GM12874 (cell line): Measurements from ENCODE around the gene SHB.

Source experiments
- TF ChIP-seq, protein P1 (sequence below): IDR thresholded peaks from 2 replicates; pipeline ENCODE4 v1.5.1; 2011; ENCODE audit warnings: low read depth, mild to moderate bottlenecking, control low read depth, low read length, moderate library complexity; ENCODE audit not compliant: insufficient read depth

The SHB gene

GRCh38 chr9:38010918-38011704, 57.9 kb downstream of the SHB start:
- TF ChIP-seq, protein P1, sequence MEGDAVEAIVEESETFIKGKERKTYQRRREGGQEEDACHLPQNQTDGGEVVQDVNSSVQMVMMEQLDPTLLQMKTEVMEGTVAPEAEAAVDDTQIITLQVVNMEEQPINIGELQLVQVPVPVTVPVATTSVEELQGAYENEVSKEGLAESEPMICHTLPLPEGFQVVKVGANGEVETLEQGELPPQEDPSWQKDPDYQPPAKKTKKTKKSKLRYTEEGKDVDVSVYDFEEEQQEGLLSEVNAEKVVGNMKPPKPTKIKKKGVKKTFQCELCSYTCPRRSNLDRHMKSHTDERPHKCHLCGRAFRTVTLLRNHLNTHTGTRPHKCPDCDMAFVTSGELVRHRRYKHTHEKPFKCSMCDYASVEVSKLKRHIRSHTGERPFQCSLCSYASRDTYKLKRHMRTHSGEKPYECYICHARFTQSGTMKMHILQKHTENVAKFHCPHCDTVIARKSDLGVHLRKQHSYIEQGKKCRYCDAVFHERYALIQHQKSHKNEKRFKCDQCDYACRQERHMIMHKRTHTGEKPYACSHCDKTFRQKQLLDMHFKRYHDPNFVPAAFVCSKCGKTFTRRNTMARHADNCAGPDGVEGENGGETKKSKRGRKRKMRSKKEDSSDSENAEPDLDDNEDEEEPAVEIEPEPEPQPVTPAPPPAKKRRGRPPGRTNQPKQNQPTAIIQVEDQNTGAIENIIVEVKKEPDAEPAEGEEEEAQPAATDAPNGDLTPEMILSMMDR, result no peak

DNA sequence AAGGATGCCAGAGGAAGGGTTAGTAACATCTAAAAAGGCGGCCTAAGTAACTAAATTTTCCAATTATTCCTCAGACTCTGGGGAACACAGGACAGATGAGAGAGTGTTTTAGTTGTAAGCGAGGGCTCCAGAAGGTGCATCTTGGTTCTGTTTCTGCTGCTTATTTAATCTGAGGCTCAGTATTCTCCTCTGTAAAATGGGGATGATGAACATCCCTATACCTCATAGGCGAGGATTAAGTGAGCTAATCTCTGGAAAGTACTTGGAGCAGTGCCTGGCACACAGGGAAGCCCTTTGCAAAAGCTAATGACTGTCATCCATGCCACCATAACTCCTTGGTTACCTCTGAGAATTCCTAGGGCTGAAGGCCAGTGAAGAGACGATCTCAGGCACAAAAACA, 59.0 kb downstream of the SHB start:
- TF ChIP-seq, protein P1, result no peak

GRCh38 chr9:38009035-38009501, 60.0 kb downstream of the SHB start:
- TF ChIP-seq, protein P1, result no peak

DNA sequence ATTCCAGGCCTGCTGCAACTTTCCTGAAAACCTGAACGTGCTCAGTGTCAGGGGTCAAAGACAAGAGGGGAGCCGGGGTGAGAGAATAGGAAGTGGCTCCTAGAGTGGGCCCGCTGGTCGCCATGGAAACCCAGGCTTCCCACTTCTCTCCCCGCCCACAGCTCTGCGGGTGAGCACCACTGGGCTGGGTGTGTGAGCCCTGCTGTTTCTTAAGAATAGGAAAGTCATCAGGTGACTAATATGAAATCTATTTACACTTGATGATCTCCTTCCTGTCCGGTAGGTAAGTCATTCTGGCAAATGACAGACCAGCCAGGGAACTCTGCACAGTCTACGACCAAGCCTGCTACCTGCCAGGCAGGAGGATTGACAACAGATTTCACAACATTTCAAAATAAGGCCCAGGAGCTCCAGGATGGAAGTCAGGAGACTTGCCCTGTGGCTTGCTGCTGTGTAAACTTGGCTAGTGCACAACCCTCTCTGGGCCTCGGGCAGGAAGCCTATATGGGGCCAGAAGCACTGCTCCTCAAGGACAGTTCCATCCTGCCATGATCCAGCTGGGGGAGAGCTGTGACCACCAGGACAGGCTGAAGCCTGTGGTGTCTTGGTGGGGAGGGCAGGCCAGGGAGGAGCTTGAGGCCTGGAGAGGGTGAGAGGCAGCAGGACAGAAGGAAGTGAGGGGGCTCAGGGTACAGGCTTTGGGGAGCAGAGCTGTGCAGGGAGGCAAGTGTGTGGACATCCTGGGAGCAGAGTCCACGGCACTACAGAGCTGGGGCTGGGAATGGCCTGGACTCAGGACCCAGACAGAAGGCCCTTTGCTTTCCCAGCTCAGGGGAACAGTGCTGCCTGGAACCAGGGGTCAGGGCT, 60.6 kb downstream of the SHB start:
- TF ChIP-seq, protein P1, result no peak

GRCh38 chr9:38007016-38007415, 62.0 kb downstream of the SHB start:
- TF ChIP-seq, protein P1, result no peak

DNA sequence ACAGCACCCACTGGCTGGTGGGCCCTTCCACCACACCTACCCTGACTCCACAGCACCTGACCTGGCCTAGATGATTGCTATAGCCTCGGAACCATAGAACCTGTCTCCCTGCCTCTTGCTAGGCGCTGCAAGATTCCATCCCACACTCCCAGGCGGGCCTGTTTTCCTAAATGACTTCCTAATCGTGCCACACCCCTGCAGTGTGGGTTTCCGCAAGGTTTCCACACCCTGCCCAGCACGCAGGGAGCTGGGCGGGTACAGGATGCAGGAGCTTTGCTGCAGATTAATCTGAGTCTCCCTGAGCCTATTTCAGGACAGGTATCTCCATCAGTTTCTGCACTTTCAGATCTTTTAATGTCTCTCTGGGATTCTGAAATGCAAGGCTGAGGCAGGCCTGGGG, 62.9 kb downstream of the SHB start:
- TF ChIP-seq, protein P1, result no peak

DNA sequence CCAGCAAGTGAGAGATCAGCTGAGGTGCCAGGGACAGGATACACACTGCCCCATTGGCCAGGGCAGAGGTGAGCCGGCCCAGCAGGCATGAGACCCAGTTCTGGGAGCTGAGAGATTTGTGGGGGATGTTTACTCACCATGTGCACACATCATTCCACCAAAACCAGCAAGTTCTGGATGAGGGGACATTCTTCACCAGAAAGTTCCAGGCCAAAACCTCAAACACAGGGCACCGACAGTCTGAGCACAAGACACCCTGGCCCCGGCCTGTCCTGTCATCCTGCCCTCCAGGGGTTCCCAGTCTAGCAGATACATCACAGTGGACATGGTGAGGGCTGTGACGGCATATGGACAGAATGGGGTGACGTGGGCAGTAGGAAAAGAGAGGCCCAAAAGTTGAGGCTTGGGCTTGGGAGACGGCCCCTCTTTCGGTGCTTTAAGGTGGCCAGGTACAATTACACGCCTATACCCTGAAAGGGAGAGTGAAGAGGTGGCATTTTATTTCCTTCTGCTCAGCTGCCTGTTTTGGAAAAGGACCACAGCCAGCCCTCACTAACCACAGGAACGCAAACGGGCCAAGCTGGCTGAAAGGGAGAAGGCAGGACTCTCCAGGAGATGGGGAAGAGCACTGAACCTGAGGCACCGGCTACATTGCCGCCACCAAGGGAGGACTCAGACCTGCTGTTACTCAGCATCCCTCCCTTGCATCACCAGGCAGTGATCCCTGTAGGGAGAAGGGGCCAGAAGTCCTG, 64.0 kb downstream of the SHB start:
- TF ChIP-seq, protein P1, result no peak
